ENCODE results near the gene KCNAB1. TPM values are rescaled to one million over a fixed set of nuclear protein-coding genes. Genes with fewer than 3 reads are reported as not detected.

The KCNAB1 gene
- total and polyA plus RNA-seq, 2 experiments from 2014 or later: 0.06 to 0.70 TPM

- peak overlapping the region; percentile 65 for H3K27ac ChIP-seq
- no peaks in the 10 kb centered on the region for H3K27me3 ChIP-seq
- no peak for TF ChIP-seq CTCF (IDR thresholded peaks at IDR 0.05; ENCODE audit: low read depth, low read length)
- H3K4me1 ChIP-seq (ENCODE audit: low read depth): peaks cover 21% of the 10 kb centered on the region
- H3K4me3 ChIP-seq: no peak overlapping the region
- H3K9me3 ChIP-seq (ENCODE audit: low read depth): no peaks in the 10 kb centered on the region
- peak in 1 of 2 donors; percentile 38 for DNase-seq (ENCODE audit: low read depth in 1 of 2, low spot score in 1 of 2)
- H3K36me3 ChIP-seq: no peaks in the 10 kb centered on the region
These were observed 89.4 kb downstream of the KCNAB1 start for GRCh38 chr3:156209631-156210335.

- DNase-seq (ENCODE audit: low read depth in 1 of 2, low spot score in 1 of 2): peak in 1 of 2 donors; percentile 35
- Histone ChIP-seq H3K36me3 (no peaks in the 10 kb centered on the region), H3K4me1 (ENCODE audit: low read depth) (peaks cover 21% of the 10 kb centered on the region), H3K9me3 (ENCODE audit: low read depth) (no peaks in the 10 kb centered on the region), H3K4me3 (no peak overlapping the region), H3K27me3 (no peaks in the 10 kb centered on the region), H3K27ac (no peak overlapping the region)
- TF ChIP-seq CTCF (IDR thresholded peaks at IDR 0.05; ENCODE audit: low read depth, low read length): no peak
These were observed 91.2 kb downstream of the KCNAB1 start for GRCh38 chr3:156211583-156211982.

GRCh38 chr3:156214676-156215075 lies 94.3 kb downstream of the KCNAB1 start:
- Histone ChIP-seq H3K27ac (no peak overlapping the region), H3K9me3 (ENCODE audit: low read depth) (no peaks in the 10 kb centered on the region), H3K4me1 (ENCODE audit: low read depth) (peaks cover 6% of the 10 kb centered on the region), H3K36me3 (no peaks in the 10 kb centered on the region), H3K27me3 (no peaks in the 10 kb centered on the region), H3K4me3 (no peak overlapping the region)
- no peak for TF ChIP-seq CTCF (IDR thresholded peaks at IDR 0.05; ENCODE audit: low read depth, low read length)
- DNase-seq (ENCODE audit: low read depth in 1 of 2, low spot score in 1 of 2): no peak

- Histone ChIP-seq H3K4me1 (ENCODE audit: low read depth) (no peaks in the 10 kb centered on the region), H3K4me3 (no peak overlapping the region), H3K9me3 (ENCODE audit: low read depth) (no peaks in the 10 kb centered on the region), H3K27ac (no peak overlapping the region), H3K27me3 (no peaks in the 10 kb centered on the region), H3K36me3 (no peaks in the 10 kb centered on the region)
- no peak for DNase-seq (ENCODE audit: low read depth in 1 of 2, low spot score in 1 of 2)
- TF ChIP-seq CTCF (IDR thresholded peaks at IDR 0.05; ENCODE audit: low read depth, low read length): no peak
These were observed 95.4 kb downstream of the KCNAB1 start for GRCh38 chr3:156215751-156216150.

- H3K4me1 ChIP-seq (ENCODE audit: low read depth): no peaks in the 10 kb centered on the region
- TF ChIP-seq CTCF (IDR thresholded peaks at IDR 0.05; ENCODE audit: low read depth, low read length): no peak
These were observed 95.8 kb downstream of the KCNAB1 start for GRCh38 chr3:156216216-156216615.

More at GRCh38 chr3:156216216-156216615, 95.8 kb downstream of the KCNAB1 start:
- H3K36me3 ChIP-seq: no peaks in the 10 kb centered on the region
- no peaks in the 10 kb centered on the region for H3K27me3 ChIP-seq
- H3K27ac ChIP-seq: no peak overlapping the region
- DNase-seq (ENCODE audit: low read depth in 1 of 2, low spot score in 1 of 2): no peak
- no peaks in the 10 kb centered on the region for H3K9me3 ChIP-seq (ENCODE audit: low read depth)
- no peak overlapping the region for H3K4me3 ChIP-seq
